Measurements from ENCODE around the gene RANBP9.

RANBP9 gene

DNA sequence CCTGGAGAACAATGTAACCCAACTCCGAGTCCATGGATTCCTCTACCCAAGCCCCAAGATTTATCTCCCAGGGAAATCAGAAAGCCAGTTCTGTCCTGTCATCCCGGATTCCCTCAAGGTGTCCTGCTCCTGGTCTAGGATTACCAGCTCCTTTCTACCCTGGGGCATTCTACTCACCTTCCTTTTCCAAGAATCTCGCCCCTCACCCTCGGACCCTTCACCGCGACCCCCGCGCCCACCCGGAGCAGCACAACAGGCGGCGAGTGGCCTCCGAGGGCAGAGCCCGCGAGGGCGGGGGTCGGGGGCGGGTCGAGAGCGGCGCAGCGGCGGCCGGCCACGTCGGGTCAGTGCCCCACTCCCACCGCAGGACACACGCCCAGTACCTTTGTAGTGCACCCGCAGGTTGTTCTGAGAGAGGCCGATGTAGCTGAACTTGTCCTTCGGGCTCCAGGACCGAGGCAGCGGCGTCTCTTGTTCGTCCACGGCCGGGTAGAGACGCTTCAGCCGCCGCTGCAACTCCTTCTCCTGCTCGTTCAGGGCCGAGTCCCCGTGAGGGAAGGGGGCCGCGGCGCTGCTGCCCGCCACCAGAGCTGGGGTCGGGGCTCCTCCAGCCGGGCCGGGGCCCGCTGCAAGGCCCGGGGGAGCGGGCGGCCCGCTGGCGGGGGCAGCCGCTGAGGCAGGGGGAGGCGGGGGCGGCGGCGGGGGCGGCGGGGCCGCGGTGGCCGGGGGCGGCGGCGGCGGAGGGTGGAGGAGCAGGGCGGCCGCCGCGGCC, 897 bp downstream of the RANBP9 start:
- peak; percentile 52 for DNase-seq

GRCh38 chr6:13709689-13710551, 1.7 kb downstream of the RANBP9 start:
- no peak for DNase-seq

- DNase-seq = no peak
Measured at GRCh38 chr6:13708736-13709135, 2.9 kb downstream of the RANBP9 start.

DNA sequence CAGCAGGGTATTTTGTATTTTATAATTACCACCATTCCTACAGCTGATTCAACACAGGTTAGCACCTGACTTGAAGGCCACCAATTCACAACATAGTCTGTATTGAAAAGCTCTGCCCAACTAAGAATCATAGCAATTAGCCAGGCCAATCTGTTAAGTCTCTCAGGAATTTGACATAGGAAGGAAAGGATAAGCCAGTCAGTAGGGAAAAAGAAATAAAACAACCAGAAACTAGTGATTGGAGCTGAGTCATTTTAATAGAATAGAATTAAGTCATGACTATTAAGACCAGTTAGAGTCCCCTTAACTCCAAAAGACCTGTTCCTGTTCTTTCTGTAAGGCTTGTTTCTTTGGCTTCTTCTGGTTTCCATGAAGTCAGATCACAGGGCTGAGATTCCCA, 8.1 kb downstream of the RANBP9 start:
- no peak for DNase-seq

DNA sequence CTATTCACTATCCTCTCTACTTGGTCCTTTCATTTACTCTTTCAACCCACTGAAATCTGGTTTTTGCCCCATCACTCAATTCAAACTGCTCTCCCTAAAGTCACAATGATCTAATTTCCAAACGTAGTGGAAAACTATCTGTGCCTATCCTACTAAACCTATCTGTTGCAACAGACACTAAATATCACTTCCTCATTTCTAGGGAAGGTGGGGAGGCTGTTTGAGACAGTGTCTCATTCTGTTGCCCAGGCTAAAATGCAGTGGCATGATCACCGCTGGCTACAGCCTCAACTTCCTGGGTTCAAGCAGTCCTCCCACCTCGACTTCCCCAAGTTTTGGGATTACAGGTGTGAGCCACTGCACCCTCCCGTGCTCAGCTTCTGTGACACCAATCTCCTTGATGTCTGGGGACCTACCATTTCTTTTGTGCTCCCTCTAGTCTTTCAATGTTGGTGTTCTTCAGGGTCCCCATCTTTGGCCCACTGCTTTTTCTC, 8.8 kb downstream of the RANBP9 start:
- no peak for DNase-seq

GRCh38 chr6:13700232-13700631, 11.4 kb downstream of the RANBP9 start:
- DNase-seq = no peak

DNA sequence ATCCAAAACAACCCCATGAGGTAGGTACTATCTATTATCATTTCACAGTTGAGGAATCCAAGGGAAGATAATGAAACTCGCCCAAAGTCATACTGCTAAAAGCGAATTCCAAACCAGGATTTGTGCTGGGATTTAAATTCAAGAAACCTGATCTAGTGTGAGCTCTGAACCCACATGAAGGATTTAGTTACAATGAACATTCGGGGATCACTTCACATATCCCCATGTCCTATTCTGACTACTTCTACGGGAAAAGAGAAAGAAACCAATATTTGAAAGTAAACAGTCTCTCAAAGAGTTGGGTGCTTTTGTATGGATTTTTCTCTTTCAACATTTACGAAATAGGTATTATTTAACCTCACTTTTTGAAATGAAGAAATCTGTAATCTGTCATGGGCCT, 12.9 kb downstream of the RANBP9 start:
- DNase-seq = no peak

GRCh38 chr6:13697857-13698256, 13.8 kb downstream of the RANBP9 start:
- DNase-seq = no peak

GRCh38 chr6:13696226-13696625, 15.4 kb downstream of the RANBP9 start:
- DNase-seq = no peak

GRCh38 chr6:13695252-13695651, 16.4 kb downstream of the RANBP9 start:
- DNase-seq = no peak

GRCh38 chr6:13694562-13694961, 17.1 kb downstream of the RANBP9 start:
- DNase-seq = no peak

- DNase-seq = no peak
Measured at GRCh38 chr6:13689511-13690256, 22.0 kb downstream of the RANBP9 start.

GRCh38 chr6:13688692-13689196, 22.9 kb downstream of the RANBP9 start:
- DNase-seq = no peak

DNA sequence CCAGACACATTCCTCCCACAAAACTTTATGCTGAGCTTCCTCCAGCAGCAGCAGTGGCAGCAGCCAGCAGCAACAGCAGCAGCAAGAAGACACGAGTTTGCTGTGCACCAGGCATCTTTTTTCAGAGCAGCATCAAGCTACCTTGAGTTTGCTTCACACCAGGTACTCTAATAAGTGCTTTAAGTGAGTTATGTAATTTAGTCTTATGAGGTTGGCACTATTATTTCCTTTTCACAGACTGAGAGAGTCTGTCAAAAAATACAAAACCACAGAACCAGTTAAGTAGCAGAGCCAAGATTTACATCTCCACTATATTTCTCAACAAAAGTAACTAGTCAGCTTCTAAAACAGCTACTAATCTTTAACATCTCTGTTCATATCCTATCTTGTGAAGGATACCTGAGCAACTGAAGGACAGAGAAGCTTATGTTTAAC, 23.7 kb downstream of the RANBP9 start:
- peak; percentile 36 for DNase-seq

GRCh38 chr6:13684855-13685254, 26.8 kb downstream of the RANBP9 start:
- DNase-seq = no peak

GRCh38 chr6:13683038-13683437, 28.6 kb downstream of the RANBP9 start:
- no peak for DNase-seq

- DNase-seq = no peak
Measured at GRCh38 chr6:13682346-13682745, 29.3 kb downstream of the RANBP9 start.

DNA sequence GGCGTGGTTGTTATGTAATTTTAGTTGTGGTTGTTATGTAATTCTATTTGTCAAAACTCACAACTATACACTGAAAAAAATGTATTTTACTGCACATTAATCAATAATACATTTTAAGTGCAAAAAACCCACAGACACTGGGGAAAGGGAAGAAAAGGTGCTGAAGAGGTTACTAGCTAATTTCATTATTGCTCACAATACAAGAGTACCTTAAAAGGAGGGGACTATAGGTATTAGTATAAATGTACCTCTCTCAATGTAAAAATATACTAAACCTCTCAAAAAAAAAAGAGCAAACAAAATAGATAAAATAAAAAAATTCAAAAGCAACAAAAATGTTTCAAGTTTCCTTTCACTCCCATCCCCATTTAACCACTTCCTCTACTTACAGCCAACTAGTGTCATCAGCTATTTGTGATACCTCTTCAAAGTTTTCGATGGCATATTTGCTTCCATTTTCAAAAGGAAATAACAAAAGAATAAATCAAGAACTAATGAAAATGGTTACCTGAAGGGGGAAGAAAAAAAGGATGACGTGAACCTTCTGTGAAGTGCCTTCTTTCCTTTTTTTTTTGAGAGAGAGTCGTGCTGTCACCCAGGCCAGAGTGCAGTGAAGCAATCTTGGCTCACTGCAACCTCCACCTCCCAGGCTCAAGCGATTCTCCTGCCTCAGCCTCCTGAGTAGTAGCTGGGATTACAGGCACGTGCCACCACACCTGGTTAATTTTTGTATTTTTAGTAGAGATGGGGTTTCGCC, 30.2 kb downstream of the RANBP9 start:
- no peak for DNase-seq

DNA sequence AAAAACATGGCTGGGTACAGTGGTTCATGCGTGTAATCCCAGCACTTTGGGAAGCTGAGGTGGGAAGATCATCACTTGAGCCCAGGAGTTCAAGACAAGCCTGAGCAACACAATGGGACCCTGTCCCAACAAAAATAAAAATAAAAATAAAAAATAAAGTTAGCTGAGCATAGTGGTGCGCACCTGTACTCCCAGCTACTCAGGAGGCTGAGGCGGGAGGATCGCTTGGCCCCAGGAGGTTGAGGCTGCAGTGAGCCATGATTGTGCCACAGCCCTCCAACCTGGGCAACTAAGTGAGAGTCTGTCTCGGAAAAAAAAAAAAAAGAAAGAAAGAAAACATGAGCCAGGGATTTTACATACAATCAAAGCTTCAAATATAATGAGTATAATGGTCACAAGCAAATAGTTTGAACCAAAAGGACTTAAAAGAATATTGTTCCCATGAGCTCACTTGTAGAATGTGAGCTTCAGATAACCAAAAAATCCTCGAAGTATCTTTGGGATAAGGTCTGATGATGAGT, 31.1 kb downstream of the RANBP9 start:
- DNase-seq = no peak

- no peak for DNase-seq
Measured at GRCh38 chr6:13679996-13680395, 31.6 kb downstream of the RANBP9 start.

DNA sequence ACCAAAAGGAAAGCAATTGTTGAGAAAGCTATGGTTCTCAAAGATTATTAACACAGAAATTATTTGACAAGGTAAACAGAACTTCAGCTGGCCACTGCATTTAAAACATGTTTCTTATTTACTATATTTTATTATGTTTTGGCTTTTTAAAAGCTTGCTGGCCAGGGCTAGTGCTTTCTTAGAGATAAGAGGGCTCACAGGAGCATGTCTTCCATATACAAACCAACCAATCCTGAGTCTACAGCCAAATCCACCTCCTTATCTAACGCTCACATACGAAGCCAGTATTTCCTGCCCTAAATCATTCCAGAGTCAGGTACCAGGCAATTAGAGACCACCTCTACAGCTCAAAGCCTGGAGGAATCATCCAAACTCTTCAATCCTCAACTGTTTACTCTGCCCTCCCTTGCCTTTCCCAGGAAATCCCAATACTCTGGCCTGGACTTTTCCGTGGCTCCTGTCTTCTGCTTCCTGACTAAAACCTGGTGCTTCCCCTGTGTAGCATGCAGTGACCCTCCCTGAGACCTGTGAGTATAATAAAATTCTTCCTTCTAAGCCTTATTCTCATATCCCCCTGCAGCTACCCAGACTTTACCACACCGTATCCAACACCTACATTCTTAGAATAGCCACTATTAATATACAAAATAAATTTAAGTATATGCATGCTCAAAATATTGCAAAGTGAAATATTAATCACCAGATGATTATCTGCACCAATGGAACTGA, 33.2 kb downstream of the RANBP9 start:
- DNase-seq = no peak

All from activated T-cell treated with anti-CD3 and anti-CD28 coated beads, Interleukin-2, amount 50 U/mL, for 1 hour (primary cell).